Testis (tissue), 3 donors: ENCODE results near the gene DGCR8. TPM values are rescaled to one million over a fixed set of nuclear protein-coding genes. Genes with fewer than 3 reads are reported as not detected.

Experiments
- DNase-seq: peaks from one replicate; pipeline ENCODE4 v3.0.0-alpha.2; 2019
- H3K27ac ChIP-seq, 2 donors: fragments of 200-600 bp; sonication (generic); one replicate each; pipeline ENCODE4 v1.5.1; 2019
- H3K27me3 ChIP-seq: fragments of 200-600 bp; sonication (generic); one replicate; pipeline ENCODE4 v1.5.1; 2019
- H3K36me3 ChIP-seq: fragments of 200-600 bp; sonication (generic); one replicate; pipeline ENCODE4 v1.5.1; 2017; ENCODE audit warnings: low read depth; ENCODE audit errors: missing control alignments
- H3K4me1 ChIP-seq: fragments of 200-600 bp; sonication (generic); one replicate; pipeline ENCODE4 v1.5.1; 2019
- H3K4me3 ChIP-seq, 2 donors: fragments of 200-600 bp; sonication (generic); one replicate each; pipeline ENCODE4 v1.5.1; 2017 to 2019
- H3K9me3 ChIP-seq: fragments of 200-600 bp; sonication (generic); one replicate; pipeline ENCODE4 v1.5.1; 2017
- CTCF ChIP-seq, 3 experiments: fragments of 450-650 bp in 2 of 3; fragments of 200-600 bp in 1 of 3; sonication (generic) in 1 of 3; IDR thresholded peaks; one replicate each; pipeline ENCODE4 v1.5.1; 2016 to 2019; ENCODE audit warnings: antibody characterized with exemption in 3 of 3, mild to moderate bottlenecking in 2 of 3, moderate library complexity in 1 of 3
- POLR2A ChIP-seq: fragments of 450-650 bp; IDR thresholded peaks from one replicate; pipeline ENCODE4 v1.6.1; 2017; ENCODE audit warnings: antibody characterized with exemption, mild to moderate bottlenecking, moderate library complexity
- WGBS, 2 donors: methylation state at CpG; one replicate each; pipeline ENCODE4 v1.1.5; 2018; 5-methylcytosine and 5-hydroxymethylcytosine counted together
- intact Hi-C: fragments of 100-400 bp; cut with DNase I; formaldehyde crosslinking; loops from one replicate; pipeline ENCODE4 v1.15.1; 2023; ENCODE audit warnings: low total_unique reads
- polyA plus RNA-seq: library from polyadenylated mRNA; stranded (reverse); fragments of 350-450 nt; fragmentation: Illumina TruSeq; extraction: RNeasy Lipid Tissue Mini Kit (QIAGEN cat#74804); gene quantifications from one replicate; pipeline ENCODE4 v1.2.3, GENCODE V29; 2014; ENCODE audit warnings: low read depth, low replicate concordance; ENCODE audit not compliant: insufficient read depth
- total RNA-seq, 2 donors: library from RNA; depleted of rRNA; stranded (reverse); fragments of >200 nt; gene quantifications; one replicate each; pipeline ENCODE4 v1.2.3, GENCODE V29; 2016

DGCR8 gene
- total and polyA plus RNA-seq, 3 donors from 2014 or later: 44.4 to 83.7 (median 64.8) TPM

- Histone ChIP-seq H3K4me3 (no peak overlapping the region), H3K4me1 (no peaks in the 10 kb centered on the region), H3K9me3 (no peaks in the 10 kb centered on the region), H3K27me3 (no peaks in the 10 kb centered on the region), H3K27ac (no peak overlapping the region), H3K36me3 (no peaks in the 10 kb centered on the region)
- intact Hi-C loops: no loop called here
- TF ChIP-seq CTCF (IDR thresholded peaks at IDR 0.05): no peak
- no peak for TF ChIP-seq POLR2A
- 88 to 93% methylated on average over 11 to 18 of the region's 18 CpGs for WGBS, 2 donors
- no peak for DNase-seq
Measured at GRCh38 chr22:20062043-20062765, 17.8 kb upstream of the DGCR8 start.

DNA sequence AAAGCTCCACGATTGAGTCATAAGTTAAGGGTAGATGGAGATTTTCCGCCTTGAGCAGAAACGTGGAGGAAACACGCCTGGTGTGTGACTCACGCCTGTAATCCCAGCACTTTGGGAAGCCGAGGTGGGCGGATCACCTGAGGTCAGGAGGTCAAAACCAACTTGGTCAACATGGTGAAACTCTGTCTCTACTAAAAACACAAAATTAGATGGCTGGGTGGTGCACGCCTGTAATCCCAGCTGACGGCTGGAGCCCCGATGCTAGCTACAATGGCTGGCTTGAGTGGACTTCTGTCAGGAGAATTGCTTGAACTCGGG is 17.3 kb upstream of the DGCR8 start:
- intact Hi-C loops: no loop called here
- no peaks in the 10 kb centered on the region for H3K9me3 ChIP-seq
- TF ChIP-seq CTCF (IDR thresholded peaks at IDR 0.05) (no peak), POLR2A (no peak)
- 85 to 91% methylated on average over 11 of the region's 11 CpGs for WGBS, 2 donors
- H3K4me3 ChIP-seq: no peak overlapping the region
- H3K36me3 ChIP-seq: no peaks in the 10 kb centered on the region
- DNase-seq: no peak
- H3K4me1 ChIP-seq: no peaks in the 10 kb centered on the region
- H3K27ac ChIP-seq: no peak overlapping the region
- no peaks in the 10 kb centered on the region for H3K27me3 ChIP-seq

DNA sequence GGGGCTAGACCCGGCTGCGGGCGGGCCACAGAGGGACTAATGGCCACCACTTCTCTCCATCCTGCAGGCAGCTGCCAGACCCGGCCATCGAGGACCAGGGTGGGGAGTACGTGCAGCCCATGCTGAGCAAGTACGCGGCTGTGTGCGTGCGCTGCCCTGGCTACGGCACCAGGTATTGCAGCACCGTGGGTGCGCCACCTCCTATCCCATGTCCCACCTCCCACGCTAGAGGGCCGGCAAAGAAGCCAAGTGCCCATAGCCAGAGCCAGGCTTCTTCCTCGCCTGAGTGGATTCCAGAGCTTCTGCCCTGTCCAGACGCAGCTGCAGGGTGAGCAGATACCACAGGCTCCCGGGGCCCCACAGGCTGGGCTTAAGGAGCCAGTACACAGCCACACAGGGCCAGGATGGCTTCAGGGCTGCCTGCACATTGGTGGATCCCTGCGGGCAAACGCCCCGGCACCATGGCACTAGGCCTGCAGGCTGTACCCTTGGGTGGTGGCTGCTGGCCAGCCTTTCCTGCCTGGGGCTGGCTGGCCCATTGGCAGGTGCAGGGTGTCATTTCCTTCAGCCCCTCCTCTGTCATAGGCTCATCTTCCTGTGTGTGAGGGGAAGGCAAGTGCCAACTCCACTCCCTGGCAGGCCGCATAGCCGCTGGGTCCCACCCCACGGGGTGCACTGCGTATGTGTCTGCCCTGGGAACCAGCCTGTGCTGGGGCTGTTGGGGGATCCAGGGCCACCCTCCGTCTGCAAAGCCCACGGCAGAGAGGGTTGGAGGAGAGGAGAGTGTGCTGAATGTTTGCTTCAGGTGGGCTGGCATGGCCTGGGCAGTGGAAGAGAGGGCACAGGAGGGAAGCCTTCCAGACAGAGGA is 16.5 kb upstream of the DGCR8 start:
- DNase-seq: no peak
- Histone ChIP-seq H3K27me3 (no peaks in the 10 kb centered on the region), H3K9me3 (no peaks in the 10 kb centered on the region), H3K36me3 (no peaks in the 10 kb centered on the region), H3K4me3 (no peak overlapping the region), H3K27ac (no peak overlapping the region), H3K4me1 (no peaks in the 10 kb centered on the region)
- 92 to 93% methylated on average over 20 to 27 of the region's 27 CpGs for WGBS, 2 donors
- intact Hi-C loops: no loop called here
- TF ChIP-seq POLR2A: no peak
- TF ChIP-seq CTCF (IDR thresholded peaks at IDR 0.05): no peak

GRCh38 chr22:20064140-20064480 is 15.9 kb upstream of the DGCR8 start:
- Histone ChIP-seq H3K27ac (no peak overlapping the region), H3K4me3 (no peak overlapping the region), H3K36me3 (no peaks in the 10 kb centered on the region), H3K27me3 (no peaks in the 10 kb centered on the region), H3K9me3 (no peaks in the 10 kb centered on the region), H3K4me1 (no peaks in the 10 kb centered on the region)
- 97% methylated on average over 3 of the region's 3 CpGs; no CpG with 5 or more reads in 1 of the 2 donors for WGBS, 2 donors
- TF ChIP-seq CTCF (IDR thresholded peaks at IDR 0.05) (no peak), POLR2A (no peak)
- DNase-seq: no peak
- intact Hi-C loops: no loop called here
